HG02852 (cell line): ENCODE data around the gene SH3PXD2A.

Source experiments
- ATAC-seq: cut with Tn5 transposase; IDR thresholded peaks from one replicate; pipeline ENCODE4 v1.9.1; 2021; ENCODE audit warnings: mild to moderate bottlenecking, moderate library complexity; ENCODE audit not compliant: unreplicated experiment

Gene SH3PXD2A

DNA sequence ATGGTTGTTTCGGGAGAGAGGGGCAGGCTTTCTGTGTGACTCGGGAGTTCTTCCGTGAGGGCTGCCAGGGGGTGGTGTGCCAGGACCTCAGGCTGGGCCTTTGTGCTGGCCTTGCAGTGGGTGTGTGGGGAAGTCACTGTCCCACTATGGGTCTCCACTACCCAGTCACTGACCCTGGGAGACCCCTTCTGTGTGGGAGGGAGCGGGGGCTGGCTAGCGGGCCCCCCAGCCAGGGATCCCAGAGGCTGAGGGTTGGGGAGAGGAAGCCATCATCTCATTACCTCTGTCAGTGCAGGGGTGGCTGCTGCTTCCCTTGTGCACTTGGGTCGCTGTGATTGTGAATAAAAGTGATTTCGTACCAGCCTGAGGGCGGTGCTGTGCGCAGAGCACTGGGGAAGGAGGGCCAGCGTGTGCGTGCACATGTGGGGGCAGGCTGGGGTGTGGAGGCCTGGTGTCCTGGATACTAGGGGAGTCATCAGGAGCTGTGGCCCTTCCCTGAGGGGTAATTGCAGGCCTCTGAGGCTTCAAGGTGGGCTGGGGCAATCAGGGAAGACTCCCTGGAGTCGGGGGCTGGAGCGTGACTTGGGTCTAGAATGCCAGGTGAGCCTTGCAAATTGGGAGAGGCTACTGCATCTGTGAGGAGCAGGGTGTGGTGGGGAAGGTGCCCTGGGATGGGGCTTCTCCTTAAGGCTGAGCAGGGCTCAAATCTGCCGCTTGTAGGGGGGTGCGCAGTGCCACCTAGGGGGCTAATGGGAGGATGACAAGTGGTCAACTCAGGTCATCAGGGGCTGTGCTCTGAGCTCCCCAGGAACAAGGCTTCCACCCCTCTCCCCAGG is 263.0 kb downstream of the SH3PXD2A start:
- peak; percentile 55 for ATAC-seq

DNA sequence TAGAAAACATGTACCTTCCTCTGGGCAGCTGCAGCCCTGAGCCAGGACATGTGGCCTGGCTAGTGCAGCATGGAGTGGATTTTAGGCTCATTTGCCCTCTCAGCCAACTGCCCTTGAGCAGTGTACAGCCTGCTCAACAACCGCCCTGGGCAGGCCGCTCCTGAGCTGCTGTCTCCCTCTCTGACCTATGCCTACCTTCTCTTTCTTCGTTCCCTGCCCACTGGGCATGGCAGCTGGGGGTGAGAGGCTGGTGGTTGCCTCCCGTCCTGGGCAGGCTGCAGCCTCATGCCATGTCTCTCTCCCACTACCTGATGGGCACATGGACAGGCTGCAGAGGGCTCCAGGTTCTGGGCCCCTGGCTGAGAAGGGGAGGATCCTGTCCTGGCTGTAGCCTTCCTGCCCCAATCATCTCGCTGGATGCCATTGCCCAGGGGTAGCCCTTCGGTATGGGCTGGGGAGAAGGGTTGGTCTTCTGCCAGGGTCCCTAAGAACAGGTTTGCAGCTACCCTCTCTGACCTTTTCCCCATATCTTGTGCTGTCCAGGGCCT is 264.6 kb downstream of the SH3PXD2A start:
- no peak for ATAC-seq

DNA sequence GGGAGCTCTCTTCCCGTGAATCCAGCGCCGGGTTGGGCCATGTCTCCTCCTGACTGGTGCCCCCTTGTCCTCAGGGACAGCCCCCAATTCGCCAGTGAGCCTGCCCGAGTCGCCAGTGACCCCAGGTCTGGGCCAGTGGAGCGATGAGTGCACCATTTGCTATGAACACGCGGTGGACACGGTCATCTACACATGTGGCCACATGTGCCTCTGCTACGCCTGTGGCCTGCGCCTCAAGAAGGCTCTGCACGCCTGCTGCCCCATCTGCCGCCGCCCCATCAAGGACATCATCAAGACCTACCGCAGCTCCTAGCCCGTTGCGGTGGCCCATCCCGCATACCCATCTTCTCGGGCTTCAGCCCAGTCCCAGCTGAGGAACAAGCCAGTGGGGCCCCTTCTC is 265.3 kb downstream of the SH3PXD2A start:
- ATAC-seq, result no peak

DNA sequence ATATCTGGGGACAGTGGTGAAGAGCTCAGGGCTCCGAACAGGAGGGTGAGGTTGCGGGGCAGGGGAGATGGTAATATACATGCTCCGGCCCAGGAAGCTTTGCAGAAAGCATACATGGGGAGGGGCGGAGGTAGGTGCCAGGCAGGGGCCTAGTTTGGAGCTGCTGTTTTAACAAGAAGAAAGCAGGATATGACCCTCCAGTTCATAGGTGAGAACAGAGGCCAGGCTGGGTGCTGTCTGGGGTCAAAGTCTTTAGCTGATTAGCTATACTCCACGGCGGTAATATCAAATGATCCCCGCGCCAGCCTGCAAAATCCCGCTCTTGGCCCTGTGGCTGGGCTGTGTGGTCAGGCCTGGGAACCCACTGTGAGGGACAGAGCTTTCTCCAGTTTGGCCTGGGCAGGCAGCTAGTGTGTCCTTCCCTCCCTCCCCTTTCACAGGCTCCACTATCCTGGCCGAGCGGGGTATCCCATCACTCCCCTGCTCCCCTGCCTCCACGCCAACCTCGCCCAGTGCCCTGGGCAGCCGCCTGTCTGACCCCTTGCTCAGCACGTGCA is 266.2 kb downstream of the SH3PXD2A start:
- no peak for ATAC-seq

DNA sequence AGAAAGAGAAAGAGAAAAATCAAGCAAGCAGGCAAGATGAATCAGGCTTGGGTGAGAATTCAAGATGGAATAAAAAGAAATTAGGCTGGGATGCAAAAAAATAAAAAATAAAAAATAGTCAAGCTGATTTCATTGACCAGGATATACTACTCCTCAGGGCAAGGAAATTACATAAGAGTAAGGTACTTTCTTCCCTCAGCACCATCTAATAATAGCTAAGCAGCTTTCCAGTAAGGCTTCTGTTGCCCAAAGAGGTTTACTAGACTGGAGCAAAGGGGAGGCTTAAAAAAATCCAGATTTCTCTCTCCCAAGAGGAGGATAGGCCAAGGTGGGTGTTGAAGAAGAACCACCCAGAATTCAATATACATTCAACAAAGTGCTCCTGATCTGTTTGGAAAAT is 268.3 kb downstream of the SH3PXD2A start:
- no peak for ATAC-seq

DNA sequence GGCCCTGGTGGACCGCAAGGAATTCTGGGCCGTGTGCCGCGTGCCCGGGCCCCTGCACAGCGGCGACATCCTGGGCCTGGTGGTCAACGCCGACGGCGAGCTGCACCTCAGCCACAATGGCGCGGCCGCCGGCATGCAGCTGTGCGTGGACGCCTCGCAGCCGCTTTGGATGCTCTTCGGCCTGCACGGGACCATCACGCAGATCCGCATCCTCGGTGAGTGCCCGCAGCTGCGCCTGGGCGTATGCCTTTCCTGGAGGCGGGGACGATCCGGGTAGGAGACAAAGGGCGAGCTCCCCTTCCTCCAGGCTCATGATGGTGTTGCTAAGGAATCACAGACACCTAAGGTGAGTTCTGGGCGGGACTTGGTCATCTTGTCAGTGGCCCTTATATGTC is 270.4 kb downstream of the SH3PXD2A start:
- ATAC-seq, result no peak

DNA sequence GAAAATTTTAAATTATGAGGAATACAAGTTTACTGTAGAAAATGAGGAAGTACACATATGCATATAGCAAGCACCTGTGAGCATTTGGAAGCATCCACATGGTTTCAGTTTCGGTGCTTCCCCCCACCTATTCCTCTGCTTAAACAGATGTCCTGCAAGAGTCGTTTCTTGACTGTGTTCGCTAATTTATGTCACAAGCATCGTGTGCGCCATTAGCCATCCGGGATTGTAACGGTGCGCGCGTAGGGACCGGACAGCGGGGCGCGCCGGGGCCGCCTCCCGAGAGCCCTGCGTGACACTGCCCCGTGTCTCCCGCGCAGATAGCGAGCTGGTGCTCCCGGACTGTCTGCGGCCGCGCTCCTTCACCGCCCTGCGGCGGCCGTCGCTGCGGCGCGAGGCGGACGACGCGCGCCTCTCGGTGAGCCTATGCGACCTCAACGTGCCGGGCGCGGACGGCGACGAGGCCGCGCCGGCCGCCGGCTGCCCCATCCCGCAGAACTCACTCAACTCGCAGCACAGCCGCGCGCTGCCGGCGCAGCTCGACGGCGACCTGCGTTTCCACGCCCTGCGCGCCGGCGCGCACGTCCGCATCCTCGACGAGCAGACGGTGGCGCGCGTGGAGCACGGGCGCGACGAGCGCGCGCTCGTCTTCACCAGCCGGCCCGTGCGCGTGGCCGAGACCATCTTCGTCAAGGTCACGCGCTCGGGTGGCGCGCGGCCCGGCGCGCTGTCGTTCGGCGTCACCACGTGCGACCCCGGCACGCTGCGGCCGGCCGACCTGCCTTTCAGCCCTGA is 271.0 kb downstream of the SH3PXD2A start:
- ATAC-seq, result no peak

DNA sequence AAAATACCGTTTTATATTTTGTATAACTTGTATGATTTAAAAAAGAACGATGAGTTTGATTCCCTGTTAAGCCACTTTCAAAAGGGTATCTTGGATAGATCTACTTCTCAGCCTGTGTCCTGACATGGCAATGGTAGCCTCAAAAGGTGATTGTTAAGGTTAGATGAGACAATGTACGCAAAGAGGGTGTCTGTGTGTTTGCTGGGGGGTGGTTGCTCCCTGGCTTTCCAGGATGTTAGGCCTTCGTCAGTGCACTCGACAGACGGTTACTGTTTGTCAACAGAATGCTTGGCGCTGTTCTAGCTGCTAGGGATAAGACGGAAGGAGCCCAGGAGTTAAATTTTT is 271.5 kb downstream of the SH3PXD2A start:
- no peak for ATAC-seq

DNA sequence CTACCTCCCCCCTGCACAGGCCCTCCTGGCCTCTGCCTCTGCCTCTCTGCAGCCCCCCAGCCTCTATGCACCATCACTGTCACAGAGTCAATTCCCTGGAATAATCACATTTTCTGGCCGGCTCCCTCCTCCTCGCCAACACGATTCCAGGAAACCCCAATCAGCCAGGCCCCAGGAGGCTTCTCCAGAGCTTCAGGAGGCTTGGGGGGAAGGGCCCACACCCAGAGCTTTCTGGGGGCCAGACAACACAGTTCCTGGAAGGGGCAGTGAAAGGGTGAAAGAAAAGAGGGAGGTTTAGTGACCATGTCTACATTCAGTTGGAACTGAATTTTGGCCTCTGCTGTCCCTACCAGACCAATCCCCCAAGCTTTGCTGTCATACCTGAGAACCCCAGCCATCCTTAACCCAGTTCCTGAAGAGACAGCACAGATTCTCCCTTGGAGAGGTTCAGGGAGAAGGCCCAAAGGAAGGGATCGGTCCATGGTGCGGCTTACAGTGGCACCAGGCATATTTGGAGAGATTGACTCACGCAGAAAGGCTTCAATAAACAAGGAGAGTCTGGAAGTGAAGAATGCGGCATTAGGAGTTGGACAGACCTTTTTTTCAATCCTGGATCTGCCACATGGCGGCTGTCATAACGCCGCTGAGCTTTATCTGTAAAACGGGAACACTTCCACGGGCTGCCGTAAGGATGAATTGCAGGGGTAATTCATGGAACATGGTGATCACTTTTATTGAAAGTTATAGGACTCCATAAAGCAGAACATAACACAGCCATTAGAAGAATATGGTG is 272.8 kb downstream of the SH3PXD2A start:
- ATAC-seq, result no peak

DNA sequence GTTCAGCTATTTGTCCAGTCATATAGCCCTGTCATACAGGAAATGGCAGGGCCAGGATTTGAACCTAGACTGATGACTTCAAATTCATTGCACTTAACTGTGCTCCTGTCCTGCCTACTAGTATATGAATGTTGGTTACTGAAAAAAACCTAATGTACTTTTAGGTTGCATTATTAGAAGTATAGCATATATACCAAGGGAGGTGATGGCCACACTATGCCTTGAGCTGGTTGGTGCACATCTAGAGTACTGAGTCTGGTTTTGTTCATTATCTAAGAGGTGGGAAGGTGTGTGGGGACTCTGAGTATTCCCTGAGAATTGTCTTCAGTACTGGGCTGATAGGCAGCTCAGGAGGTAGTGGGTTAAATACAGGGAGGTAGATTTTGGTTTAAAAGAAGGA is 273.9 kb downstream of the SH3PXD2A start:
- ATAC-seq, result no peak

DNA sequence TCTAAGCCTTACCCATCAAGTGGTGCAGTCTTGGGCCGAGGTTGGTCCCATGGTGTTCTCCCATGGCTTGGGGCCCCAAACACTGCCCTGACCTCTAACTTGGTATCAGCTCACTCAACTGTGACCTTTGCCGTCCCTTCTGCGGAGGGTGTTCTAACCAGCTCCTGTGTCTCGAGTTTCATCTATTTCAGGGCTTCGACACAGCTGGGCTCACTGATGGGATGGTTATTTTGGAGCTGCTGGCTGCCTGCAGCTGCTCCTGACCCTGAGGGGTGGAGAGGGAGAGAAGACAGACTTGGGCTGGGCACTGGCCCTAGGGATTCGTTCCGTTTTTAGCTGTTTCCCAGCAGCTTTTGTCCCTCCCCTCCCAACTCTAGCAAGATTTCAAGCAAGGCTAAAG is 274.9 kb downstream of the SH3PXD2A start:
- ATAC-seq, result no peak

DNA sequence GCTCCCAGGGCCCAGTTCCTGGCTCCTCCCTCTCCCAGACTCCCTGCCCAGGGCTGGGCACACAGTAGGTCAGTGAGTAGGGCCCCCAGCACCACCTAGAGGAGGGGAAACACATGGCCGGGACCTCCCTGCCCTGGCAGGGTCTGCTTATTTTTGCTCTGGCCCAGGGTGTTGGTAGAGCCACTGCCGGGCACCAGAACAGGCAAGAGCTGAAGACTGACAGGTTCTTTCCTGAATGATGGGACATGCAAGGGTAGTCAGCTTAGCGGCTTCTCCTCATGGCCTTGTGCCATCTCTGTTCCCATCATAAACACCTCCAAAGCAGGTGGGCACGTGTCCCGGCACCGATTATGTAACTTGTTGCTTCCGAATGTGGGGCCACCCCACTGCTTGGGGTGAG is 275.4 kb downstream of the SH3PXD2A start:
- no peak for ATAC-seq

DNA sequence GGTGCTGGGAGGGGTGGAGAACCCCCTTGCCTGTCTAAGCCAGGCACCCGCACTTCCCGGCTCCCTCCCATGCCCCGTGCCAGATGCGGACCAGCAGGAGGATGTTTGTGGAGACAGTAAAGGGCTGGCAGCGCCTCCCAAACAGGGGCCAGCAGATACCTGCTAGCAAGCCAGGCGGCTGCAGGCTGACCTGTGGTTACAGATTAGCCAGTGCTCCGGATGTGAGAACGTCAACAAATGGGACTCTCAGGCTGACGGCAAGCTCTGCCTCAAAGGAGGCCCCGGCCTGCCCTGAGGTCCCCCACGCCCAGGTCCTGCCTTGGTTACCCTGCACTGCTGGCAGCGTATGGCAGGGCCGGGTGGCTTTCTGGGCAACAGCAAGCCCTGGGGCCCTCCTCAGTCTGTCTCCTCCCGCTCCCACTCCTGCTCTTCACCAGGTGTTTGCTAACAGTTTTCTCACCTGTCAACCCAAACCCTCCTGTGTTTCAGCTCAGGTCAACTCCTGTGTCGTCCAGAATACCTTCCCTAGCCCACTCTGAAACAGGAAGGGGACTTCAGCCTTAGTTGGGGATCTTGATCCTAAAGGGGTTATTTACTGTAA is 276.5 kb downstream of the SH3PXD2A start:
- no peak for ATAC-seq

DNA sequence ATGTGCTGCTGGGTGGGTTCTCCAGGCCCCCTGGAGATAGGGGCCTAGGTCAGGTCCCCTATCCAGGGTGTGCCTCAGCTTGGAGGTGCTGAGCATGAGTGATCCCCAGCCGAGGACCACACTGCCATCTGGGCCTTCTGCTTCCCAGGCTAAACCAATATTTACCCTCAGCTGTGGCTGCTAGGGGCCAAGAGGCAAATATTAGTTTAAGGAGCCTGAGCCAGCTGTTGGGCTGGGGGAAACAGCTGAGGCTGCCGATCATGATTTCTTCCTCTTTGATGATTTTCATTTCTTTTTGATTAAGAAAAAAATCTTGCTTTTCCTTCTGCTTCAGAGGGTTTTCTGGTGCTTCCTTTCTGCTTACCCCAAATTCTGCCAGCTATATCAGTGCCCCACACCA is 278.5 kb downstream of the SH3PXD2A start:
- ATAC-seq, result no peak

DNA sequence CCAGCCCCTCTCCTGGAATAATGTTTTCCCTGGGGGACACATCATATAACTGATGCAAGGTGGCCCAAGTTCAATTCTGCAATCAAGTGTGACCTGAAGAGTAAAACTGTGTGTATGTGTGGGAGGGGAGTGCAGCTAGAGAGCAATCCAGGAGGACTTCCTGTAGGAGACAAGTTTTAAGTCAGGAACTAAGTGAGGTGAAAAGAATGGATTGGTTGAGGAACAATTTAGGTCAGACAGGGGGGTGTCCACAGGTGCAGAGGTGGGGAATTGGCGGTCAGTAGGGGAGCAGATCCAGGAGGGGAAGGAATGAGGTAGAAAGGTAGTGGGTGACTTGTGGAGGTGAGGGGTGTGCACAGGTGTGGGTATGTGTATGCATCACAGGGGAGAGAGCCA is 279.3 kb downstream of the SH3PXD2A start:
- ATAC-seq, result no peak

DNA sequence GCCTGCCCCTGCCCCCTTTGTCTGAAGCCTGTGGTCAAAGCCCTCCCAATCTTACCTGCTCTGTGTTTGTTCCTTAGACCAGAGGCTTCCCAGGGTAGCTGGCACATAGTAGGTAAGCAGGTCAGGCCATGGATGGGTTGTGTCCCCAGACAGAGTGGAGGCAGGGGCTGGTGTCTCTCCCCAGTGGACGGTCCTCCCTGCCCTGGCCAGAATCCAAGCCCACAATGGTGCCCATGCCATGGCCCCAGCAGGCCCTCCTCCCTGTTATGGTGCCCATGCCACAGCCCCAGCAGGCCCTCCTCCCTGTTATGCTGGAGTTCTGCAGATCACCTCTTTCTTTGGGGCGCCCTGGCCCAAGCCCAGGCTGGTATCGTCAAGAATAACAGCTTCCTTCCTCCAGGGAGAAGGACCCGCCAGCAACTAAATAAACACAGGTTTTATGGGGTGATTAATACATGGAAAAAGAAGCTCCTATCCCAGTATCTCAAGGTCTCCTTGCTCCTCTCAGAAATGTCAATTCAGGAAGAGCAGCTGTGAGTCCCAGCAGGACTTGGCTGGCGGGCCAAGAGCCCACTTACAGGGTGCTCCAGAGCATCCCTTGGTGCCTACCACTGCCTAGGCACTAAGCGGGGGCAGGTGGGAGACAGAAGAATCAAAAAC is 279.8 kb downstream of the SH3PXD2A start:
- ATAC-seq, result no peak

DNA sequence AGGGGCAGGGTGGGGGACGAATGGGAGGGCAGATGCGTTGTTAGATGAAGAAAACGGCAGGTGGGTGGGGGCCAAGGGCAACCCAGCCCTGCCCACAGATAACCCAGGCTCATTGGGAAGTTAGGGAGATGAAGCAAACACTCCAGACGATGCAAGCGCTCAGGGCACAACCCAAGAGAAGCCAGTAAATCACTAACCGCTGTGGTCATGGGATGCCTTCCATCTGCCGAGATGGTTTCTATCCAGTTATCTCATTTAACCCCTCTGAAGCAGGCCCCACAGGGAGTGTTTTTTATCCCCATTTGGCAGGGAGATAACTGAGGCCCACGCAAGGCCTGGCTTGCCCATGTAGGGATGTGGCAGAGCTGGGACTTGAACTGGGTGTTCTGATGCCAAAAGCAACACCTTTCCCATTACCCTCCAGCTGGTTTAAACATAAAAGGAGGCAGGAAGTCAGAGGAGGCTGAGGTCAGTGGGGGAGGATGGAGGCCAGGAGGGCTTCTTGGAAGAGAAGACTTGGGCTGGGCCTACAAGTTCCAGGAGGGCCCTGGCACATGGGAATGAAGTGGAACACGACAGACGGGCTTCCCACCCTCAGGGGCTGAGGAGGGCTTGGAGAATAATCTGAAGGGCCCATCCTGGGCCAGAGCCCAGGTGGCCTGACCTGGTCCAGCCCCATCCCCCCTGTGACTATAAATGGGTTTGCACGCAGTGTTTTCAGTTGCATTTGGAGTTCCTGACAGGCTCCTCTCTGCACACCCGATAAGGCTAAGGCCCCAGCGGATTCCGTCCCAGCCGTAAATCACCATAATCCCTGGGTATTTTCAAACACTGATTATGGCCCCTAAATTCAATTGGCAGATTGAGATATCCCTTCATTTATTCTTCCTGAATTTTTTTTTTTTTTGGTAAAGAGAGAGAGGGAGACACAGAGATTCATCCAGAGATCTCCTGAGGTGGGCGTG is 281.0 kb downstream of the SH3PXD2A start:
- ATAC-seq, result no peak

DNA sequence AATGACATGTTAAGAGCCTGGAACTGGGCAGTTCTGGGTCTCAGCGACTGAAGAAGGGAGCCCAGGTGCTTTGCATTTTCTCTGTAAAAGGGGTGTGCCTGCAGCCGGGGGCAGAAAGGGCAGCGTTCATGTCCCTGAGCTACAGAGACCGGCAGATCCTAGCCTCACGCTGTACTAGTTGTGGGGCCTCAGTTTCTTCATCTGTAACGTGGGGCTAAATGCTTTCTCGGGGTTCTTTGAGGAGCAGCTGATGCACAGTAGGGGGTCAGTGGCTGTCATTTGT is 282.2 kb downstream of the SH3PXD2A start:
- no peak for ATAC-seq
